ENCODE results near the gene ISCA2.
A peak's percentile ranks its signal among the peaks of the same experiment; 100 is the strongest.

ISCA2 gene

GRCh38 chr14:74509587-74510222 lies 16.1 kb downstream of the ISCA2 start:
- no peak for DNase-seq

GRCh38 chr14:74510223-74510931 lies 16.8 kb downstream of the ISCA2 start:
- no peak for DNase-seq

- no peak for DNase-seq
Measured at GRCh38 chr14:74510959-74511409, 17.4 kb downstream of the ISCA2 start.

GRCh38 chr14:74511966-74512830 lies 18.6 kb downstream of the ISCA2 start:
- DNase-seq = no peak

DNA sequence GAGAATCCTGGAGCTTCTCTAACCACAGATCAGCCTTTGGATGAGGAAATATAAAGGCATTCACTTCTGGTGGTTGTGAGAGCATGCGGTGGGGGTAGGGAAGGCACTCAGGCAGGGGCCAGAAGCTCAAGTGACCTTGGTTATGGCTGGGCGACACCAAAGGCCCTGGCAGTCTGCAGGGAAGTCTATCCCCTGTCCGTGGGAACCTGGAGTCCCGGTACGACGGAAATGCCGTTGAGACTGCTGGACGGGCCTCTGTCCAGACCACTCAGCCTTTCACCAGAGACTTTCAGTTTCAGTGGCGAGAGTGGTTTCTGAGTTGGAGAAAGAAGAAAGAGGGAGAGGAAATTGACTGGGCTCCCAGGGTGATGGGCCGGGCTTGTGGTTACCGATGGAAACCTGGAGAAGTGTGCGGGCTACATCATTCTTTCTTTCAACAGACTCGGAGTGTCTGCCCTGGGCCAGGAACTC lies 20.9 kb downstream of the ISCA2 start:
- no peak for DNase-seq

DNA sequence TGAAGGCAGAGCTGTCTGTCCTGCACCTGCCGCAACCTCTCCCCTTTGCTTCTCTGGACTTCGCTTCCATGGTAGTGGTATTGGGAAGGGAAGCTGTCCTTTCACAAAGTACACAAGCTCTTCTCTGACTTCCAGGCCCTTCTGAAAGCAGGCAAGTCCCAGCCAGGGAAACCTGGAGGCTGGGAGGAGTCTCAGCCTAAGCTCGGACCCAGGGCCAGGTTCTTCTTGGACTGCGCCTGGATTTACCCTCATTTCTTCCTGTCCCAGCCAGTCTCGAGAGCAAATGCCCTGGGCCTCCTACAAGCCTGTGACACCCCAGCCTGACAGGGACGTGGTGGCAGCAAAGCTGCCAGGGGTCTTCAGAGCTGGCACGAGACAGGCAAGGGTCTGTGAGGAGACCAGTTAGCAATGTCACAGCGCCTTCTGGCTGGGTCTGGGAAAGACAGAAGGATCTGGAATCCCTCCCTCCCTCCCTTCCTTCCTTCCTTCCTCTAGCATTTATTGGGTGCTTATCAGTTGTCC lies 22.4 kb downstream of the ISCA2 start:
- DNase-seq = no peak

DNA sequence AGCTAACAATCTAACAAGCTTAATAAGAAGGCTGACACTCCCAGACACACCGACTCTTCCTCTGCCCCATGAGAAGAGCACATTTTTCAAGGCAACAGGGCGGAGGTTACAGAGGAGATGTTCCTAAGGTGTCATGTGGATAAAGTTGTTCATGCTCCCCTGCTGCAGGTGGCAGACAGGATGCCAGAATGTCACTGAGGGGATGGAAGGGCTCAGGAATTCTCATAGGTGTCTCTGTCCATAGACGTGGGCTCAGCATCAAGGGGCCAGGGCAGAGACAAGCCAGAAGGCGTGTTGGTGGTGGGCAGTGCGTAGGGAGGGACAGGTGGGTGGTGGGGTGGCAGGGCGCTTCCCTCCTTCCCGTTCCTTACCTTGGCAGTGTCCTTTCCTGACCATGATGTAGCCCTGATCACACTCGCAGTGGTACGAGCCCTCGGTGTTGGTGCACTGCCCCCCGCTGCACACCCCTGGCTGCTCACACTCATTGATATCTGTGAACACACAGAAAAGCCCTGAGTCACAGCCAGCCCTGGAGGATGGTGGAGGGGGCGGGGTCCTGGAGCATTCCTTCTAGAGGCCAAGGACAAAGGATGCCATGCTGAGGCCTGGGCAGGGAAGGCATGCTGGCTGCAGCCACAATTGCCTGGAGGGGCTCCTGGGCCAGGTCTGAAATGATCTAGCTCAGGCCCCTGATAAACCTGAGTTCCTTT lies 23.0 kb downstream of the ISCA2 start:
- DNase-seq = no peak

GRCh38 chr14:74517731-74518130 lies 24.2 kb downstream of the ISCA2 start:
- DNase-seq = no peak

DNA sequence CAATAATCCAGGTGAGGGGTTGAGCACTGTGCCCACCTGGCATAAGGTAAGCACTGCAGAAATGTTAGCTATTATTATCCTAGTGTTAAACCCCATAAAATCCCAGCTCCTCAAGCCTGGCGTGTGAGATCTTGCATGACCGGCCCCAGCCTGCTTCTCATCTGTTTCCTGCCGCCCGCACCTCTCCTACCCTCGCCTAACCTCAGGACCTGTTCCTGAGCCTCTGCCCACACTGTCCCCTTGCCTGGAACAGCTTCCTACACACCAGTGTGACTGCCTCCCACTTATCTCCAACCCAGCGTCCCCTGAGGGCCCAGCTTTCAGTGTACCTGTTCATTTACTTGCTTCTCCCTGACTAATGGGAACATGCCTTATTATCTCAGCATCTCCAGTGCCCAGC lies 24.7 kb downstream of the ISCA2 start:
- DNase-seq = peak; percentile 26

DNA sequence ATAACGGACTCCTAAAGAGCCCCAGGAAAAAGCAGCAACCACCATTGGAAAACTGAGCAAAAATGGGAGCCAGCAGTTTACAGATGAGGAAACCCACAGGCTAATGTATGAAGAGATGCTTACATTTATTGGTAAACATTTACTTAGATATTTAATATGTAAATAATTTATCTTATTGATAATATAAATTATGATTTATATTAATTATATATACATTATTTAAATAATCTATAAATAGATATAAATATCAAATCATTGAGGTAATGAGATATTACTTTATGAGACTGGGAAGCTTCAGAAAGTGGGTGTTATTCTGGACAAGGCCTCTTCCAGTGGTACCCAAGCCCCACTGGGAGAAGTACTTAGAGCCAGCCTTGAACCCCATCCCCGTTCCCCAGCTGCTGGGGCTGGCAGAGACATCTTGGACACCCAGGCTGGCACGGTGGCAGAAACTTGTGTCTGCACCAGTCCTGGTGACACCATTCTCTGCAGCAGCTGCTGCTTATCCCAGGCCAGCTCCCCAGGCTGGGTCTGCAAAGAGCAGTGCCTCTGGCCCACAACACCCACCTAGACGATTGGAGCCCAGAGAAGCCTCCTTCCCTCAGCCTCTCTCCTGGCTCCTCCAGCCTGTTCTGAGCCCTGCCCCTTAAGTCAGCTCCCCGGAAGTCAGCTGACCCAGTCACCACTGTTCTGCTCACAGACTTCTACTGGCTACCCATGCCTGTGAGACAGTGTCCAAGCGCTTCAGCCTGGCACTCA lies 25.9 kb downstream of the ISCA2 start:
- no peak for DNase-seq

GRCh38 chr14:74521756-74522155 lies 28.2 kb downstream of the ISCA2 start:
- no peak for DNase-seq

GRCh38 chr14:74522740-74523139 lies 29.2 kb downstream of the ISCA2 start:
- no peak for DNase-seq

DNA sequence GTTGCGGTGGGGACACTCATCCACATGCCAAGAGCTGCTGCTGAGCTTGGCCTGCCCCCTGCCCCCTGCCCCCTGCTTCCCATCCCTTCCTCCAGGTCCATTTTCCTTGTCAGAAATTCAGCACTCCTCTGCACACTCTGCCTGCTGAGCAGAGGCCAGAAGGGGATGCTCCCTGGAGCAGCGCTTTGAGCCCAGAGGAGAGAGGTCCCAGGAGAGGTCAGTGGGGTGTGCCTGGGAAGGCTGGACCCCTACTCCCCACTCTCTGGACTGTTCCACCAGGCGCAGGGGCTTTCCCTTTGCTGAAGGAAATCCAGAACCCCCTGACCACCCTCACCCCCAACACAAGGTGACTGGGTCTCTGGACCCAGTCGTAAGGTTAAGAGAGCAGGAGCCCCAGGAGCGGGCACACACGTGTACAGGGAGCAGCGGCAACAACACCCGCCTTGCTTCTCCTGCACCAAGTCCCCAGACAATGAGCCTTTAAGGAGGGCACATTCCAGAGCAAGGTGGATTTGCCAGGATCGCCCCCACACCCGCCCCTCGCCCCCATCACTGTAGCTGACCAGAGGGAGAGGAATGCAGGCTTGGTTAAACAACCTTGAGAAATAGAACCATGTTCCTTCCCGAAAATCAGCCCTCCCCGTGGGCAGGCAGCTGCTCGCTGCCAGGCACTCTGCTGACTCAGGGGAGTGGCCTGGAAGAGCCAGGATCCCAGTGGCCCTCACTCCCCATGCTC lies 30.7 kb downstream of the ISCA2 start:
- DNase-seq = no peak

GRCh38 chr14:74524812-74525135 lies 31.2 kb downstream of the ISCA2 start:
- DNase-seq = no peak

- no peak for DNase-seq
Measured at GRCh38 chr14:74525361-74525851, 31.8 kb downstream of the ISCA2 start.

DNA sequence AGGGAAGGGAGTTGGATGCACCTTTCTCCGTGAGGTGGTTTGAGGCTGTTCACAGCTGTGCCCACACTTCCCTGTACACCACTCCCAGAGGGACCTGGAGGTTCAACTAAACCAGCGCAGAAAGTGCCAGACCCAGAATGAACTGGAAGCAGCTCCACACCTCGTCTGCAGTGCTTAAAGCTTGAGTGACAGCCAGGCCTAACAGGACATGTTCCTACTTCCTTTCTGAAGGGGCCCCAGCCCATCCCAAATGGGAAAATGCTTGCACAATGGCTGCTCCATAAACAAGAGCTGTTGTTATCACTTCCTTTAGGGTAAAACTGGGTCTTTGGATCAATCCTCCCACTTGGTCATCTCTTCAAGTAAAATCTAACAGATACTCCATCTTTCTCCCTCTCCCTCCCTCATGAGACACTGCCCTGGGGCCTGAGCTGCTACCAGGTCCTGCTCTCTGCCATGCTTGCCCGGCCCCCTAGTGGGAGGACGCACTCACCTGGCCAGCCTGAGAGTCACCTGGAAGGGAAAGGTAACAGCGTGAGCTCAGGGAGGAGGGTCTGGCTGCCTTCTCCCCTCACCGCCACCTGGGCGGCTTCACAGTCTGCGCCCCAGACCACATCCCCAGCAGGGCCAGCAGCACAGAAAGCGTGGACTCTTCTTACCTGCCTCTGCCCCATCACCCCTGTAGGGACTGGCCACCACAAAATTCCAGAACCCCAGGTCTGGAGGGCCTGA lies 33.5 kb downstream of the ISCA2 start:
- no peak for DNase-seq

DNA sequence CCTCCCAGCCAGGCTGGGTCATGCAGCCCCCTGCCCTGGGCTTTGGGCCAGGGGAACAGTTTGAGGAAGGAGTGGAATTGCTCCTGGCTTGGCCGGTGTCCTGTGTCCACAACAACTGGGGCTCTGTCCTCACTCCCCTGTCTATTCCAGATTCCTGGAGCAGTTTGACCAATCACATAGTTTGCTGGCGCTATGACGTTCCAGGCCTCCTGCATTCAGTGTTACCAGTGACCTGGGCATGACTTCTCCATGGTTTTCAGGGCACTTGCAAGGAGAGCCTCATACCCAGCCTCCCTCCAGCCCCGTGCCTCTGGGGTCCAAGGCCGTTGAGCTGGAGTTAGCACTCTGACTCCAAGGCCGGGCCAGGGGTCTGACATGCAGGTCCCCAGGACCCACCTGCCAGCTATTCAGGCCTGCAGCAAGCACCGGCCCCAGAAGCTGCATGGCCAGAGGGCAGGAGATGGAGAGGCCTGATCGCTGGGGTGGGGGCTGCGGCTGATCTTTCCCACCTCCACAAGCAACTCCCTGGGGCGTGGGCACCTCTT lies 34.2 kb downstream of the ISCA2 start:
- no peak for DNase-seq

DNA sequence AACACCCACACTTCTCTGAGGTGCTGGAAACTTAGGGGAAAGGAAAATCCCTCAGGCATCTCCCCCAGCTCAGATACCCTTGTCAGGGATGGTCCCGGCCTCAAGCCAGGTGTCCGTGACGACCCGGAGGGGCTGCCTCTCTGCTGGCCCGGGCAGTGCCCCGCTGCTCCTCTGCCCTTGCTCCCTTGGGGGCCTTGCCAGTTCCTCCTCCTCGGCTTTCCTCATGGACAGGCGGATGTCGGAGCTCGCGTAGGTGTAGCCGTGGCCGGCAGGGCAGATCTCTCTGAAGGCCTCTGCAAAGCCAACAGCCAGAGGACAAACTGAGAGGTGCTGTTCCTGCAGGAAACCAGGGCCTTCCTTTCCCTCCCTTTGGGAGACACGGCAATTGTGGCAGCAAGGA lies 34.8 kb downstream of the ISCA2 start:
- no peak for DNase-seq

DNA sequence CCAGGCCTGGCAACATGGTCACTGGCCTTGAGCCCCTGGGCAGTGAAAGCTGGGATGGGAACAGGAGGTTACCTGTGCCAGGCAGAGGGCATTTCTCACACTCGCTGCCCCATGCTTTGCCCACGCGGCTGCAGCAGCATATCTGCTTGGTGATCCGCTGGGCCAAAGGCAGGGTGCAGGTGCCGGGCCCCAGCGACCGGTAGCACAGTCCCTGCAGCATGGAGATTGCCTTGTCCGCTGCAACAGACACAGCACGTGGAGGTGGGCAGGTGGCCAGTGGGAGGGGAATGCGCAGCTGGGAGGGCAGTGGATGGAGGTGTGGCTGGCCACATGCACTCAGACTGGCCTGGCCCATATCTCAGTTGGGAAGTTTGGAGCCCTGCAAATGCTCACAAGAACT lies 35.3 kb downstream of the ISCA2 start:
- DNase-seq = no peak

DNA sequence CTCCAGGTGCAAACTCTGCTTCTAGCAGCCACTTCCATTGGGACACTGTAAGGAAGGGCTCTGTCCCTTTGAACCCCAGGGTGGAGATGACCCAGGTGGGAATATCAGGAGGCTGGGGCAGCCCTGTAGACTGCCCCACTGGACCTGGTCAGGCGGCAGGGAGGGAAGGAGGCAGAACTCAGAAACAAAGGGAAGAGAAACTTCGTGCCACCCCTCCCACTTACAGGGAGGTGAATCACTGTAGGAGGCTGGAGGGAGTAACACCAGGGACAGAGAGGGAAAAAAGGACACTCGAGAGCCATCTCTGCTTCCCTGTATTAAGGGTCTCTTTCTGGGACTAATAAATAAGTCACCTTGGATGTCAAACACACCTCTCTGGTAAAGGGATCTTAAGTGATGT lies 37.4 kb downstream of the ISCA2 start:
- DNase-seq = no peak
